Choroid plexus epithelial cell (primary cell): ENCODE measurements around the gene AGTPBP1.

Source experiments
- DNase-seq: peaks from one replicate; pipeline ENCODE4 v3.0.0-alpha.2; 2010; ENCODE audit warnings: low read depth
- H3K4me3 ChIP-seq: 2 replicates; pipeline ENCODE4 v1.5.1; 2011; ENCODE audit warnings: low read depth, mild to moderate bottlenecking, control low read depth, low read length, moderate library complexity
- CTCF ChIP-seq: conservative IDR thresholded peaks from 2 replicates; pipeline ENCODE4 v1.5.1; 2011; ENCODE audit warnings: low read depth, mild to moderate bottlenecking, control low read depth, inconsistent platforms, low read length, moderate library complexity

AGTPBP1 gene

GRCh38 chr9:85658716-85659115 lies 83.0 kb downstream of the AGTPBP1 start:
- no peak for TF ChIP-seq CTCF

GRCh38 chr9:85653153-85653552 lies 88.6 kb downstream of the AGTPBP1 start:
- DNase-seq: no peak
- H3K4me3 ChIP-seq: no peak overlapping the region
- no peak for TF ChIP-seq CTCF

More at GRCh38 chr9:85658716-85659115, 83.0 kb downstream of the AGTPBP1 start:
- no peak for DNase-seq
- no peak overlapping the region for H3K4me3 ChIP-seq

GRCh38 chr9:85647571-85647970 lies 94.2 kb downstream of the AGTPBP1 start:
- no peak for DNase-seq
- no peak for TF ChIP-seq CTCF

GRCh38 chr9:85645909-85646627 lies 95.7 kb downstream of the AGTPBP1 start:
- DNase-seq: no peak

More at GRCh38 chr9:85647571-85647970, 94.2 kb downstream of the AGTPBP1 start:
- no peak overlapping the region for H3K4me3 ChIP-seq

GRCh38 chr9:85640425-85640824 lies 101.3 kb downstream of the AGTPBP1 start:
- DNase-seq: no peak
- no peak overlapping the region for H3K4me3 ChIP-seq
- no peak for TF ChIP-seq CTCF

More at GRCh38 chr9:85645909-85646627, 95.7 kb downstream of the AGTPBP1 start:
- TF ChIP-seq CTCF: no peak
- no peak overlapping the region for H3K4me3 ChIP-seq

GRCh38 chr9:85639675-85640186 lies 102.0 kb downstream of the AGTPBP1 start:
- no peak for DNase-seq
- TF ChIP-seq CTCF: no peak
- H3K4me3 ChIP-seq: no peak overlapping the region

GRCh38 chr9:85631809-85632208 lies 109.9 kb downstream of the AGTPBP1 start:
- H3K4me3 ChIP-seq: no peak overlapping the region
- DNase-seq: no peak
- TF ChIP-seq CTCF: no peak
